Measurements from ENCODE around the gene BCKDHB. TPM values are rescaled to one million over a fixed set of nuclear protein-coding genes. Genes with fewer than 3 reads are reported as not detected.

The BCKDHB gene
- total RNA-seq, 1 donor from 2014 or later = 14.3 TPM

DNA sequence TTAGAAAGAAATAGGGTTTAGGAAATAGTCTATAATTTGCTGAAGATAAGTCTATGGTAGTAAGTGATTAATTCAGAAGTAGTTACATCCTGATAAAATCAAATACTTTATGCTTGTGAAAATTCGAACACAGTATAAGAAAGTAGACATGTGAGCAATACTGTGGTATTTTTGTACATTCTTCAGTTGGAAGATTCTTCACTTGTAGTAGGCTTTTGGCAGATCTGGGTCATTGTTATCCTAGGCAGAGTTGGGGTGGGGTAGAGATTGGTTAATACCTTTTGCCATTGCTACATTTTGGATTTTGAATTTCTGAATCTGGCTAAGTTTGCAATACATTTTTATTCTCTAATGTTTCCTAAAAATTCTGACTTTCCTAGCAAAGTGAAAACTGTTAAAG, 197.5 kb downstream of the BCKDHB start:
- Histone ChIP-seq H3K4me3 (no peak overlapping the region), H3K4me1 (no peaks in the 10 kb centered on the region), H3K27me3 (no peaks in the 10 kb centered on the region), H3K27ac (no peak overlapping the region), H3K36me3 (no peaks in the 10 kb centered on the region), H3K9me3 (peaks cover 0 to 13% of the 10 kb centered on the region in 2 donors)
- no peak for DNase-seq (ENCODE audit: low spot score in 2 of 2)
- intact Hi-C loops (cut with DNase I) = no loop called here
- TF ChIP-seq, protein P1, sequence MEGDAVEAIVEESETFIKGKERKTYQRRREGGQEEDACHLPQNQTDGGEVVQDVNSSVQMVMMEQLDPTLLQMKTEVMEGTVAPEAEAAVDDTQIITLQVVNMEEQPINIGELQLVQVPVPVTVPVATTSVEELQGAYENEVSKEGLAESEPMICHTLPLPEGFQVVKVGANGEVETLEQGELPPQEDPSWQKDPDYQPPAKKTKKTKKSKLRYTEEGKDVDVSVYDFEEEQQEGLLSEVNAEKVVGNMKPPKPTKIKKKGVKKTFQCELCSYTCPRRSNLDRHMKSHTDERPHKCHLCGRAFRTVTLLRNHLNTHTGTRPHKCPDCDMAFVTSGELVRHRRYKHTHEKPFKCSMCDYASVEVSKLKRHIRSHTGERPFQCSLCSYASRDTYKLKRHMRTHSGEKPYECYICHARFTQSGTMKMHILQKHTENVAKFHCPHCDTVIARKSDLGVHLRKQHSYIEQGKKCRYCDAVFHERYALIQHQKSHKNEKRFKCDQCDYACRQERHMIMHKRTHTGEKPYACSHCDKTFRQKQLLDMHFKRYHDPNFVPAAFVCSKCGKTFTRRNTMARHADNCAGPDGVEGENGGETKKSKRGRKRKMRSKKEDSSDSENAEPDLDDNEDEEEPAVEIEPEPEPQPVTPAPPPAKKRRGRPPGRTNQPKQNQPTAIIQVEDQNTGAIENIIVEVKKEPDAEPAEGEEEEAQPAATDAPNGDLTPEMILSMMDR (IDR thresholded peaks at IDR 0.05) = no peak

DNA sequence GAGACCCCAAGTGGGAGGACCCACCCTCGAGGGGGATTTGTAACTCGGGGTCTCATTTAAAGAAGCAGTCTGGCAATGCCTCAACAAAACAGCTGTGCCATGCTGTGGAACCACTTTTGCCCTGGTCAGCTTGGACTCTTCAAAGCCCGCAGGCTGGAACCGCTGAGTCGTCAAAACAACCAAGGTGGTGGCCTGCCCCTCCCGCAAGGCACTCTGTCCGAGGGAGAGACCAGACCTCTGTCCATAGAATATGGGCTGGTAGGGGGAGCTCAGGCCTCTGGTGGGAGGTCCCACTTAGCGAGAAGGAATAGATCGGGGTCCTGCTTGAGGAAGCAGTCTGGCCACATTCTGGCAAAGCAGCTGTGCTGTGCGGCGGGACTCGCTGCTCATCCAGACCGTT, 208.1 kb downstream of the BCKDHB start:
- no peak overlapping the region for H3K27ac ChIP-seq
- no peaks in the 10 kb centered on the region for H3K4me1 ChIP-seq
- no peaks in the 10 kb centered on the region for H3K27me3 ChIP-seq
- H3K4me3 ChIP-seq = no peak overlapping the region
- DNase-seq (ENCODE audit: low spot score in 2 of 2) = no peak
- H3K9me3 ChIP-seq = no peaks in the 10 kb centered on the region
- TF ChIP-seq, protein P1 (IDR thresholded peaks at IDR 0.05) = no peak
- intact Hi-C loops (cut with DNase I) = no loop called here
- H3K36me3 ChIP-seq = no peaks in the 10 kb centered on the region

DNA sequence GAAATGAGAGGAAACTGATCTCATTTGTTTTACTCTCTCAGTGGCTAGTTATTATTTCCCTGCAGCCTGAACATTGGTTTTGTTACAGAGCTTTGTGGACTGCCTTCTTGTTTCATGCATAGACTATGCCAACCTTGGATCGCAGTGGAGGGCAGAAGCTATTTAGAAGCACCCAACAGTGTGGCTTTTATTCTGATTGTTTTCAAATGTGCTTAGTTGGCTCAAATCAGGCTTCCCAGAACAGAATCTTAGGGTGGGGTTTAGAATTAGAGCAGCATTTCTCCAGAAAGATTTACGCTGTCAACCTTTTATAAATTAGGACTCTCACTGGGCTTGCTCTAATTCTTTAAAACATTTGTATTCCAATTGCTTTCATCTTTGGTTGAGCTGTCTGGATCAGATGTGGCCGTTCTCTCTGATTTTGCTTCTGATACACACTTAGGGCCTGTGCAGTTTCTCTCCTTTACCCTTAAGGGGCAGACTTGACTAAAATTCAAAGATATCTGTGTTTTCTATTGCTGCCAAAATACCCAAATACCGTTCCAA, 210.3 kb downstream of the BCKDHB start:
- Histone ChIP-seq H3K36me3 (no peaks in the 10 kb centered on the region), H3K9me3 (no peaks in the 10 kb centered on the region), H3K27me3 (no peaks in the 10 kb centered on the region), H3K4me1 (no peaks in the 10 kb centered on the region), H3K4me3 (no peak overlapping the region), H3K27ac (no peak overlapping the region)
- DNase-seq (ENCODE audit: low spot score in 2 of 2) = no peak
- intact Hi-C loops (cut with DNase I) = no loop called here
- TF ChIP-seq, protein P1 (IDR thresholded peaks at IDR 0.05) = no peak

DNA sequence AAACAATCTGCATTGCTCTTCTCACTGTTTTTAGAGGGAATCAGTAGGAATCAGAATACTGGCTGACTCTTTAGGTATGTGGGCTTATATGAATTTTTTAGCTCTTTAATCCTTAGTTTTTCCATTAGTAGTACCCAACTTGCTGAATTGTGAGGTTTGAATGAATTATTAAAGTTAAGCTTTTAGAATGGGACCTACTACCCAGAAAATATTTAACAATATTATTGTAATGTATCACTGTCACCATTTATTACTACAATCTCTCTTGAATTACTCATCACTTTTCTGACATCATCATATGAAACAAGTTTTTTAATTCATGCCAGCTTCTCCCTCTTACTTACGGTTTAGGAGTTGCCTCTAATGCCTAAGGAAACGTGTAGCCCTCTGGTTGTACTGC, 212.7 kb downstream of the BCKDHB start:
- no peak for DNase-seq (ENCODE audit: low spot score in 2 of 2)
- no peak overlapping the region for H3K4me3 ChIP-seq
- no peaks in the 10 kb centered on the region for H3K9me3 ChIP-seq
- intact Hi-C loops (cut with DNase I) = no loop called here
- no peaks in the 10 kb centered on the region for H3K27me3 ChIP-seq
- H3K4me1 ChIP-seq = no peaks in the 10 kb centered on the region
- TF ChIP-seq, protein P1 (IDR thresholded peaks at IDR 0.05) = no peak
- no peak overlapping the region for H3K27ac ChIP-seq
- H3K36me3 ChIP-seq = no peaks in the 10 kb centered on the region

DNA sequence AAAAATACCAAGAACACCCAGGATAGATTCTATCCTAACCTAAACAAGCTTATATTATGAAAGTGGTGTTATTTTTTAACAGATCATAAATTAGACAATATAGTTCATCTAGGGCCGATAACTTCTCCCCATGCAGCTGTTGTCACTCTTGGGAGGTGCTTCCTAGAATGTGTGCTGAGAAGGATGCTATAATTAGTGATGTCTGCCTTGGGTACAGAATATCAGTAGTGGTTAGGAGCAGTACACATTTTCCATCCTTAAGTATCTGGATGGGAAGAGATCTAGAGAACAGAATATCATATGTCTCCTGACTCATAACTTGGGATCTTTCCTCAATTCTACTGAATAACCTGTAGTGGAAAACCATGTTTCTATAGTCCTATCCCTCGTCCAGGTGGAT, 214.5 kb downstream of the BCKDHB start:
- no peaks in the 10 kb centered on the region for H3K36me3 ChIP-seq
- no peaks in the 10 kb centered on the region for H3K27me3 ChIP-seq
- intact Hi-C loops (cut with DNase I) = no loop called here
- H3K9me3 ChIP-seq = no peaks in the 10 kb centered on the region
- DNase-seq (ENCODE audit: low spot score in 2 of 2) = no peak
- TF ChIP-seq, protein P1 (IDR thresholded peaks at IDR 0.05) = no peak
- peaks cover 0 to 2% of the 10 kb centered on the region in 2 donors for H3K4me1 ChIP-seq
- no peak overlapping the region for H3K4me3 ChIP-seq
- no peak overlapping the region for H3K27ac ChIP-seq

DNA sequence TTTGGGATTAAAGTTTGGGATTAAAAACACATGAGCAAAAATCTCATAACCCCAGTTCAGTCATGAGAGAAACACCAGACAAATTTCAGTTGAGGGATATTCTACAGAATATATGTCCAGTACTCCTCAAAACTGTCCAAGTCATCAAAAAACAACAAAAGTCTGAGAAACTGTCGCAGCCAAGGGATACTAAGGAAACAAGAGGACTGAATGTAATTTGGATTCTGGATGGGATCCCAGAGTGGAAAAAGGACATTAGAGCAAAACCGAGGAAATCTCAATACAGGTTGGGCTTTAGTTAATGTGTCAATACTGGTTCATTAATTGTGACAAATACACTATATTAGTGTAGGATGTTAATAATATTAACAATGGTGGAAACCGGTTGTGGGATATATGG, 219.3 kb downstream of the BCKDHB start:
- Histone ChIP-seq H3K4me3 (no peak overlapping the region), H3K27me3 (no peaks in the 10 kb centered on the region), H3K36me3 (no peaks in the 10 kb centered on the region), H3K27ac (no peak overlapping the region), H3K9me3 (no peaks in the 10 kb centered on the region), H3K4me1 (peaks cover 0 to 2% of the 10 kb centered on the region in 2 donors)
- TF ChIP-seq, protein P1 (IDR thresholded peaks at IDR 0.05) = no peak
- DNase-seq (ENCODE audit: low spot score in 2 of 2) = no peak
- intact Hi-C loops (cut with DNase I) = no loop called here

Data from ascending aorta (tissue), 2 donors.